ENCODE results near the gene RNF43. TPM values are rescaled to one million over a fixed set of nuclear protein-coding genes. Genes with fewer than 3 reads are reported as not detected.

The RNF43 gene
- total RNA-seq, 1 experiment from 2014 or later, result 0.42 TPM

DNA sequence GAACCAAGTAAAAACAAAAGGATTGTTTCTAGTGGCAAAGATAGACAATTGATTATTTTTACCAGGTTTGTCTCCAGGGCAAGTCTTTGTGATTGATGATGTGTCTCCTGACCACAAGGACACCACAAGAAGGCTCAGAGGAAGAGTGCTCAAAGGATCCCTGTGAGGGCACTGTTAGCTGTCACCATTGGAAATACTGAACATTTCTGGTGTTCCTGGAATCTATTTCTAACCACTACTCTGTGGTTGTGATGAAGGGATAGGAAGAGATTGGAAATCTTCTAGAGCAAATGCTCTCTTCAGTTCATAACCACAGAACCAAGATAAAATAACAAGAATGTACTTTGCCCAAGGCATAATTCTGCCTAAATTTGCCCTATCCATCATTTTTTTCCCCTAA, 15.3 kb downstream of the RNF43 start:
- Histone ChIP-seq H2BK15ac (ENCODE audit: low read depth, low read length) (no peak overlapping the region), H3K14ac (ENCODE audit: insufficient read depth, low read length) (no peak overlapping the region), H3K56ac (ENCODE audit: insufficient read length, low read depth, low read length) (no peak overlapping the region), H4K5ac (ENCODE audit: insufficient read length, low read depth, low read length) (no peak overlapping the region), H2BK5ac (ENCODE audit: insufficient read length, low read length) (no peak overlapping the region), H4K91ac (ENCODE audit: insufficient read length, low read depth, low read length) (no peak overlapping the region), H4K20me1 (ENCODE audit: control insufficient read depth, insufficient read depth, insufficient read length) (no peaks in the 10 kb centered on the region), H3K4ac (ENCODE audit: low read depth, low read length) (no peak overlapping the region), H2BK12ac (ENCODE audit: insufficient read length, low read depth, low read length) (no peak overlapping the region), H3K23me2 (ENCODE audit: insufficient read length, low read depth, low read length, poor library complexity, severe bottlenecking) (no peaks in the 10 kb centered on the region), H3K27ac (ENCODE audit: insufficient read length, low read depth, low read length) (no peak overlapping the region), H2AK5ac (ENCODE audit: insufficient read length, low read length) (no peak overlapping the region), H3K4me2 (ENCODE audit: insufficient read depth, insufficient read length, low read length) (no peak overlapping the region), H2AFZ (ENCODE audit: low read length) (no peak overlapping the region), H3K27me3 (ENCODE audit: insufficient read depth, low read length) (peaks cover 43% of the 10 kb centered on the region), H3K79me1 (ENCODE audit: insufficient read depth, low read depth, low read length, poor library complexity, severe bottlenecking) (no peaks in the 10 kb centered on the region), H4K8ac (replicated peaks; ENCODE audit: insufficient read length, low read depth, low read length) (no peak overlapping the region), H2BK20ac (ENCODE audit: low read depth, low read length, poor library complexity, severe bottlenecking) (no peak overlapping the region), H2BK120ac (ENCODE audit: low read depth, low read length, poor library complexity, severe bottlenecking) (no peak overlapping the region), H3K18ac (ENCODE audit: insufficient read length, low read depth, low read length) (no peak overlapping the region), H3K4me1 (ENCODE audit: insufficient read depth, low read length) (peaks cover 9% of the 10 kb centered on the region; the same call in 1 of the 2 replicates), H3K9me3 (ENCODE audit: control insufficient read depth, low read depth, low read length) (no peaks in the 10 kb centered on the region), H3K9ac (ENCODE audit: extremely low read depth, insufficient read length, low read length) (no peak overlapping the region), H3T11ph (ENCODE audit: low read length) (peak overlapping the region; percentile 88), H3K23ac (ENCODE audit: insufficient read length, low read depth, low read length) (no peak overlapping the region), H3K79me2 (ENCODE audit: insufficient read depth, low read length) (no peaks in the 10 kb centered on the region)
- Mint-ChIP-seq H3K4me3 (no peak overlapping the region), H3K27ac (no peak overlapping the region), H3K27me3 (ENCODE audit: low read depth) (peaks cover 94% of the 10 kb centered on the region), H3K36me3 (ENCODE audit: insufficient read depth in 1 of 3, low read depth in 3 of 3) (no peaks in the 10 kb centered on the region), H3K4me1 (peaks cover 46% of the 10 kb centered on the region in 2 experiments), H3K9me3 (no peaks in the 10 kb centered on the region)
- no peak for DNase-seq
- TF ChIP-seq, protein P1, sequence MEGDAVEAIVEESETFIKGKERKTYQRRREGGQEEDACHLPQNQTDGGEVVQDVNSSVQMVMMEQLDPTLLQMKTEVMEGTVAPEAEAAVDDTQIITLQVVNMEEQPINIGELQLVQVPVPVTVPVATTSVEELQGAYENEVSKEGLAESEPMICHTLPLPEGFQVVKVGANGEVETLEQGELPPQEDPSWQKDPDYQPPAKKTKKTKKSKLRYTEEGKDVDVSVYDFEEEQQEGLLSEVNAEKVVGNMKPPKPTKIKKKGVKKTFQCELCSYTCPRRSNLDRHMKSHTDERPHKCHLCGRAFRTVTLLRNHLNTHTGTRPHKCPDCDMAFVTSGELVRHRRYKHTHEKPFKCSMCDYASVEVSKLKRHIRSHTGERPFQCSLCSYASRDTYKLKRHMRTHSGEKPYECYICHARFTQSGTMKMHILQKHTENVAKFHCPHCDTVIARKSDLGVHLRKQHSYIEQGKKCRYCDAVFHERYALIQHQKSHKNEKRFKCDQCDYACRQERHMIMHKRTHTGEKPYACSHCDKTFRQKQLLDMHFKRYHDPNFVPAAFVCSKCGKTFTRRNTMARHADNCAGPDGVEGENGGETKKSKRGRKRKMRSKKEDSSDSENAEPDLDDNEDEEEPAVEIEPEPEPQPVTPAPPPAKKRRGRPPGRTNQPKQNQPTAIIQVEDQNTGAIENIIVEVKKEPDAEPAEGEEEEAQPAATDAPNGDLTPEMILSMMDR (conservative IDR thresholded peaks at IDR 0.05), result no peak
